Tibial nerve (tissue), 4 donors: ENCODE measurements around the gene COCH. TPM values are rescaled to one million over a fixed set of nuclear protein-coding genes. Genes with fewer than 3 reads are reported as not detected.

Experiments used
- DNase-seq, 2 donors: peaks; one replicate each; pipeline ENCODE4 v3.0.0-alpha.2; 2019; ENCODE audit warnings: low spot score in 2 of 2
- H3K27ac ChIP-seq, 4 donors: fragments of 200-600 bp; sonication (generic) in 3 of 4; one replicate each; pipeline ENCODE4 v1.5.1; 2017 to 2019; ENCODE audit warnings: mild to moderate bottlenecking in 1 of 4
- H3K27me3 ChIP-seq, 2 donors: fragments of 200-600 bp; sonication (generic) in 1 of 2; one replicate each; pipeline versions ENCODE4 v1.5.1 to v1.6.0; 2017 to 2019
- H3K36me3 ChIP-seq, 3 donors: fragments of 200-600 bp; sonication (generic); one replicate each; pipeline ENCODE4 v1.5.1; 2018 to 2019
- H3K4me1 ChIP-seq, 4 donors: fragments of 200-600 bp; sonication (generic) in 3 of 4; one replicate each; pipeline ENCODE4 v1.5.1; 2017 to 2019
- H3K4me3 ChIP-seq, 4 donors: fragments of 200-600 bp; sonication (generic) in 3 of 4; one replicate each; pipeline ENCODE4 v1.5.1; 2017 to 2019; ENCODE audit warnings: mild to moderate bottlenecking in 1 of 4, moderate library complexity in 1 of 4
- H3K9me3 ChIP-seq, 4 donors: fragments of 200-600 bp; sonication (generic) in 3 of 4; one replicate each; pipeline ENCODE4 v1.5.1; 2017 to 2019
- CTCF ChIP-seq, 5 experiments: fragments of 200-600 bp in 3 of 5; fragments of 450-650 bp in 2 of 5; sonication (generic) in 3 of 5; IDR thresholded peaks; one replicate each; pipeline ENCODE4 v1.5.1; 2016 to 2019; ENCODE audit warnings: antibody characterized with exemption in 5 of 5, mild to moderate bottlenecking in 3 of 5, moderate library complexity in 2 of 5
- EP300 ChIP-seq, 2 donors: sonication (generic); formaldehyde crosslinking; IDR thresholded peaks; one replicate each; pipeline ENCODE4 v1.6.1; 2017; ENCODE audit warnings: antibody characterized with exemption in 2 of 2, mild to moderate bottlenecking in 1 of 2
- POLR2A ChIP-seq, 2 donors: fragments of 450-650 bp; IDR thresholded peaks; one replicate each; pipeline ENCODE4 v1.6.1; 2017; ENCODE audit warnings: antibody characterized with exemption in 2 of 2, mild to moderate bottlenecking in 2 of 2, moderate library complexity in 2 of 2
- WGBS, 2 donors: methylation state at CpG; one replicate each; pipeline ENCODE4 v1.1.5; 2018; 5-methylcytosine and 5-hydroxymethylcytosine counted together
- total RNA-seq, 4 donors: library from RNA; depleted of rRNA; stranded (reverse); fragments of >200 nt; gene quantifications; one replicate each; pipeline ENCODE4 v1.1.0, GENCODE V29; 2016

COCH gene
- total RNA-seq, 4 donors from 2014 or later, result 3.6 to 10.3 (median 5.4) TPM

GRCh38 chr14:30874999-30875787 is 834 bp downstream of the COCH start:
- WGBS, 2 donors, result 3 to 4% methylated on average over 14 to 40 of the region's 48 CpGs
- Histone ChIP-seq H3K4me1 (peaks cover 0 to 22% (median 15%) of the 10 kb centered on the region in 4 donors), H3K9me3 (no peaks in the 10 kb centered on the region), H3K36me3 (no peaks in the 10 kb centered on the region), H3K27me3 (peaks cover 0 to 36% of the 10 kb centered on the region in 2 donors), H3K27ac (no peak overlapping the region), H3K4me3 (peak overlapping the region; percentile 21 to 64 (median 48))
- no peak for TF ChIP-seq POLR2A (IDR thresholded peaks at IDR 0.05)
- no peak for TF ChIP-seq CTCF (IDR thresholded peaks at IDR 0.05)
- no peak for TF ChIP-seq EP300 (IDR thresholded peaks at IDR 0.05)
- no peak for DNase-seq

GRCh38 chr14:30875788-30876053 is 1.4 kb downstream of the COCH start:
- TF ChIP-seq EP300 (IDR thresholded peaks at IDR 0.05), result no peak
- TF ChIP-seq POLR2A (IDR thresholded peaks at IDR 0.05), result no peak
- no peak for TF ChIP-seq CTCF (IDR thresholded peaks at IDR 0.05)
- Histone ChIP-seq H3K4me1 (peaks cover 0 to 22% (median 15%) of the 10 kb centered on the region in 4 donors), H3K36me3 (no peaks in the 10 kb centered on the region), H3K27me3 (peaks cover 0 to 36% of the 10 kb centered on the region in 2 donors), H3K27ac (no peak overlapping the region), H3K9me3 (no peaks in the 10 kb centered on the region), H3K4me3 (no peak overlapping the region)
- DNase-seq, result no peak
- 23 to 29% methylated on average over 9 of the region's 9 CpGs for WGBS, 2 donors

GRCh38 chr14:30876692-30877091 is 2.3 kb downstream of the COCH start:
- TF ChIP-seq CTCF (IDR thresholded peaks at IDR 0.05) (no peak), EP300 (IDR thresholded peaks at IDR 0.05) (no peak), POLR2A (IDR thresholded peaks at IDR 0.05) (no peak)
- peaks cover 0 to 22% (median 15%) of the 10 kb centered on the region in 4 donors for H3K4me1 ChIP-seq
- DNase-seq, result no peak
- H3K27me3 ChIP-seq, result peaks cover 0 to 36% of the 10 kb centered on the region in 2 donors
- WGBS, 2 donors, result 68 to 73% methylated on average over 4 of the region's 4 CpGs
- H3K9me3 ChIP-seq, result no peaks in the 10 kb centered on the region
- H3K36me3 ChIP-seq, result no peaks in the 10 kb centered on the region
- no peak overlapping the region for H3K4me3 ChIP-seq
- H3K27ac ChIP-seq, result no peak overlapping the region

- whole genome bisulfite sequencing, 2 donors, result 41 to 97% methylated on average over 1 of the region's 1 CpG
- H3K27ac ChIP-seq, result no peak overlapping the region
- no peak overlapping the region for H3K4me3 ChIP-seq
- H3K27me3 ChIP-seq, result no peaks in the 10 kb centered on the region
- H3K4me1 ChIP-seq, result peaks cover 0 to 5% (median 0%) of the 10 kb centered on the region in 4 donors
- no peaks in the 10 kb centered on the region for H3K9me3 ChIP-seq
- TF ChIP-seq EP300 (IDR thresholded peaks at IDR 0.05) (no peak), CTCF (IDR thresholded peaks at IDR 0.05) (no peak), POLR2A (IDR thresholded peaks at IDR 0.05) (no peak)
- no peaks in the 10 kb centered on the region for H3K36me3 ChIP-seq
- no peak for DNase-seq
These were observed 8.1 kb downstream of the COCH start for GRCh38 chr14:30882431-30882830.

GRCh38 chr14:30883508-30884294 is 9.3 kb downstream of the COCH start:
- no peaks in the 10 kb centered on the region for H3K36me3 ChIP-seq
- H3K4me1 ChIP-seq, result peaks cover 0 to 12% (median 0%) of the 10 kb centered on the region in 4 donors
- H3K4me3 ChIP-seq, result no peak overlapping the region
- no peak for DNase-seq
- H3K27me3 ChIP-seq, result no peaks in the 10 kb centered on the region
- 86 to 93% methylated on average over 6 of the region's 6 CpGs for WGBS, 2 donors
- H3K27ac ChIP-seq, result no peak overlapping the region
- no peaks in the 10 kb centered on the region for H3K9me3 ChIP-seq
- TF ChIP-seq EP300 (IDR thresholded peaks at IDR 0.05) (no peak), POLR2A (IDR thresholded peaks at IDR 0.05) (no peak), CTCF (IDR thresholded peaks at IDR 0.05) (no peak)
